GM12892 (cell line): Measurements from ENCODE around the gene GDF3.
"Not testable (repeated sequence)": the region's sequence is repeated elsewhere in the genome, so short reads cannot be mapped to it uniquely, and the experiment has no call there.

Experiments used
- DNase-seq: peaks from one replicate; pipeline ENCODE4 v3.0.0; 2011; ENCODE audit not compliant: insufficient read length
- FAIRE-seq: peaks from 2 replicates; lab custom pipeline; 2011; peaks lifted over from hg19 to GRCh38; lab: Jason Lieb, UNC
- POLR2A ChIP-seq: IDR thresholded peaks from 2 replicates; pipeline ENCODE4 v1.6.1; 2011; ENCODE audit warnings: low read depth, low read length, control low read depth
- POLR2AphosphoS5 ChIP-seq: IDR thresholded peaks from 2 replicates; pipeline ENCODE4 v1.6.1; 2011; ENCODE audit warnings: low read depth, low read length, control low read depth
- TAF1 ChIP-seq: IDR thresholded peaks from 2 replicates; pipeline ENCODE4 v1.6.1; 2011; ENCODE audit warnings: low read depth, mild to moderate bottlenecking, control low read depth, low read length, borderline replicate concordance

The GDF3 gene

DNA sequence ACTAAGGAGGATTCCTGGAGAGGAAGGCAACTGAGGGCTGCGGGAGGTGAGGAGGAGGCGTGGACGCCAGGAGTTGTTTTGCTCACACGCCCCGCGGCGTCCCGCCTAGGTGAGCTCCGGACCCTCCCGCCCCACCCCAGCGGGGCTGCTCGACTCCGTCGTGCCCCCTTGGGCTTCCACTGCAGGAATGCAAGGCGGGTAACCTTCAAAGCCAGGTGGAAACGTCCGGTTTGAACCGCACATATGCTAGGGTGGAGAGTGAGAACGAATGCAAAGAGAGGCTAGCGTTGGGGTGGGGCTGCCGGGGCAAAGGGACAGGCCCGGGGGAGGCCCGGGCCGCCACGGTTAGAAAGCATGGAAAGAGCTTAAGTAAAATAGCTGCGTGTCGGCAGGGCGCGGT lies 10.3 kb upstream of the GDF3 start:
- no peak for TF ChIP-seq TAF1
- no peak for TF ChIP-seq POLR2A
- no peak for TF ChIP-seq POLR2AphosphoS5
- DNase-seq: no peak
- FAIRE-seq: no peak

- no peak for DNase-seq
- no peak for FAIRE-seq
- TF ChIP-seq POLR2A: no peak
- no peak for TF ChIP-seq POLR2AphosphoS5
- TF ChIP-seq TAF1: no peak
Measured at GRCh38 chr12:7695237-7695560, 376 bp downstream of the GDF3 start.

- DNase-seq: no peak
- TF ChIP-seq POLR2A (no peak), TAF1 (no peak), POLR2AphosphoS5 (no peak)
- no peak for FAIRE-seq
Measured at GRCh38 chr12:7694556-7695236, 879 bp downstream of the GDF3 start.

DNA sequence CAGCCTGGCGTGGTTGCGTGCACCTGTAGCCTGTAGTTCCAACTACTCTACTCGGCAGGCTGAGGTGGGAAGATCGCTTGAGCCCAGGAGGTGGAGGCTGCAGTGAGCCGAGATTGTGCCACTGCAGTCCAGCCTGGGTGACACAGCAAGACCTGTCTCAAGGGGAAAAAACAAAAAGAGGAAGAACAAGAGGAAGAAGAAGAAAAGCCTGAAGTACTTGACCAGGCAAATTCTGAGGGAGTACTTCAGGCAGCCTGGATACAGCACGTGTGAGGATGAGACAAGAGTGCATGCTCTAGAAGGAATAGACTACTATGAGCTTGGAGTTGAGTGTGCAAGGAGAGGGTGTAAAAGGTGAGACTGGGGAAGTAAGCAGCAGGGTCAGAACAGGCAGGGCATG lies 1.8 kb downstream of the GDF3 start:
- DNase-seq (no peak), FAIRE-seq (no peak)
- TF ChIP-seq POLR2AphosphoS5 (no peak), POLR2A (no peak), TAF1 (no peak)

DNA sequence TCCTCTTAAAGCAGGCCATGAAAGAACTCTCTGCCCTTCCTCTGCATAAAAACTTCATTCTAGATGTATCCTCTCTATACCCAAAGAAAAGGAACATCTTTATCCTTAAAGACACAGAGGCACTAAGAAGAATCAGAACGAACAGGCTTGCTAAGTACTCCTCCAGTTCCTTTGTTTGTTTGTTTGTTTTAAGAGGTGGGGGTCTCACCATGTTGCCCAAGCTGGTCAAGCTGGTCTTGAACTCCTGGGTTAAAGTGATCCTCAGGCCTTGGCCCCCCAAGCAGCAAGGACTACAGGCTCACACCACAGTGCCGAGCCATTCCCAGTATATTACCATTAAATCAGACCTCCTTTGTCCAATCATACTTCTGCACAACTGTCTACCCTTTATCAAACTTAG lies 14.0 kb downstream of the GDF3 start:
- FAIRE-seq (no peak), DNase-seq (no peak)
- TF ChIP-seq TAF1 (no peak), POLR2A (no peak), POLR2AphosphoS5 (no peak)

GRCh38 chr12:7679251-7680045 lies 16.1 kb downstream of the GDF3 start:
- no peak for FAIRE-seq
- no peak for DNase-seq
- TF ChIP-seq TAF1 (no peak), POLR2A (no peak), POLR2AphosphoS5 (no peak)

DNA sequence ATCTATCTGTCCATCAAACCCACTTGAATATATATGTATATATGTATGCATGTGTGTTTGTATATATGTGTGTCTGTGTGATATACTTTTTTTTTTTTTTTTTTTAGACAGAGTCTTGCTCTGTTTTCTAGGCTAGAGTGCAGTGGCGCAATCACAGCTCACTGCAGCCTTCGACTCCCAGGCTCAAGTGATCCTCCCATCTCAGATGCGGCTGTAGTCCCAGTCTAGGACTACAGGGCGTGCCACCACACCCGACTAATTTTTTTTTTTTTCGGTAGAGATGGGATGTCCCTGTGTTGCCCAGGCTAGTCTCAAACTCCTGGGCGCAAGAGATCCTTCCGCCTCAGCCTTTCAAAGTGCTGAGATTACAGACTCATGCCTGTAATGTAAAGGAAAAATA lies 16.8 kb downstream of the GDF3 start:
- no peak for TF ChIP-seq POLR2AphosphoS5
- no peak for FAIRE-seq
- no peak for DNase-seq

- FAIRE-seq (peak; percentile 38), DNase-seq (peak; percentile 19)
Measured at GRCh38 chr12:7677432-7677888, 18.1 kb downstream of the GDF3 start.

GRCh38 chr12:7675455-7675854 lies 20.1 kb downstream of the GDF3 start:
- not testable (repeated sequence) for DNase-seq, FAIRE-seq

GRCh38 chr12:7668171-7668570 lies 27.4 kb downstream of the GDF3 start:
- no peak for TF ChIP-seq POLR2AphosphoS5
- TF ChIP-seq POLR2A: no peak
- DNase-seq: no peak
- FAIRE-seq: no peak

GRCh38 chr12:7667125-7667524 lies 28.4 kb downstream of the GDF3 start:
- DNase-seq: no peak
- FAIRE-seq: no peak
- TF ChIP-seq TAF1 (no peak), POLR2A (no peak), POLR2AphosphoS5 (no peak)

DNA sequence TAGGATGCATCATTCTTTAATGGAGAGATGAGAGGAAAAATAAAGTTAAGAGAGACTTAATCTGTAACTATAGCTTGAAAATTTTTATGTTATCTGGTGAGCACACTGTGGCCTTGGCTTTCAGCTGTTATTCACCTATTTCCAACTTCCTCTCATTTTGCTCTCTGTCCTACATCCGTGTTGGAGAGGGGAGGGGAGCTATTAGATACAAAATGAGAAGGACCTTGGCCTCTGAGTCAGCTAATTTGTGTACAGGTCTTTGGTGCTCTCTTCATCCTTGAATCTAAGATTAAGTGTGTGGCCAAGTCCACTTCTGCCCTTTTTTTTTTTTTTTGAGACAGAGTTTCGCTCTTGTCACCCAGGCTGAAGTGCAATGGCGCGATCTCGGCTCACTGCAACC lies 29.0 kb downstream of the GDF3 start:
- DNase-seq: no peak
- TF ChIP-seq POLR2AphosphoS5: no peak
- TF ChIP-seq POLR2A: no peak
- no peak for TF ChIP-seq TAF1
- no peak for FAIRE-seq

- no peak for FAIRE-seq
Measured at GRCh38 chr12:7661741-7662140, 33.8 kb downstream of the GDF3 start.

DNA sequence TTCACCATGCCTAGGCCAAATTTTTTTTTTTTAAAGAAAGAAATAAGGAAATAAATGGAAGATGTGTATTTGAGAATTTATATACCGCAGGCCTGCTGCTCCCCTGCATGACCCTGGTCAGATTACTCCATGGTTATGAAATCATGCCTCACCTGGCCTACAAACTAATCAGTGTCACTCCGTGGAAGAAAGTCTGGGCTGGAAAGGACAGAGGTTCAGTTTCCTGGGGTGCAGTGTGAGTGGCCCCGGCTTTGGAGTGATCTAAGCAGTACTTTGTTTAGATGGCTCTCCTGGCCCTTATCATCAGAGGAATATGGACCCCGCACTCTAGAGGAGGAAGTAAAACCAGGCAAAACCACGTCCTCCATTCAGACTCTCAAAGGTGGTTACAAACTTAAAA lies 39.5 kb downstream of the GDF3 start:
- DNase-seq (no peak), FAIRE-seq (no peak)
- TF ChIP-seq POLR2AphosphoS5: no peak
- no peak for TF ChIP-seq TAF1
- TF ChIP-seq POLR2A: no peak

More at GRCh38 chr12:7661741-7662140, 33.8 kb downstream of the GDF3 start:
- no peak for DNase-seq
- TF ChIP-seq POLR2AphosphoS5: no peak
- no peak for TF ChIP-seq POLR2A
- TF ChIP-seq TAF1: no peak
